A673 (cell line): ENCODE data around the gene TBC1D20. TPM values are rescaled to one million over a fixed set of nuclear protein-coding genes. Genes with fewer than 3 reads are reported as not detected.

Source experiments
- BruUV-seq: library from RNA; stranded (reverse); fragments of 400-500 nt; replicated peaks from 2 replicates; lab custom pipeline; 2021; lab: Mats Ljungman, UMichigan
- CTCF ChIA-PET: fragments of 300-600 bp; sonication (Branson Sonifier 250); formaldehyde crosslinking; loops from one replicate; lab custom pipeline; 2022; ENCODE audit warnings: antibody characterized with exemption; lab: Charles Lee
- POLR2A ChIA-PET: fragments of 300-600 bp; sonication (Branson Sonifier 250); formaldehyde crosslinking; loops from one replicate; lab custom pipeline; 2022; ENCODE audit warnings: antibody characterized with exemption; ENCODE audit not compliant: low non-redundant PET; lab: Charles Lee
- DNase-seq: peaks from one replicate; pipeline ENCODE4 v3.0.0-alpha.2; 2015; ENCODE audit warnings: low spot score
- H3K27ac ChIP-seq: fragments of 200-600 bp; sonication (generic); 2 replicates; pipeline ENCODE4 v1.5.1; 2016; ENCODE audit warnings: mixed run types, low read depth, mild to moderate bottlenecking, mixed read lengths, antibody characterized with exemption, low read length; ENCODE audit not compliant: poor library complexity, severe bottlenecking
- H3K27me3 ChIP-seq: fragments of 200-600 bp; sonication (generic); replicated peaks from 2 replicates; pipeline ENCODE4 v1.6.1; 2017; ENCODE audit warnings: mixed run types, low read depth, mild to moderate bottlenecking, mixed read lengths, antibody characterized with exemption, low read length; ENCODE audit not compliant: insufficient read depth, poor library complexity
- H3K36me3 ChIP-seq: fragments of 200-600 bp; sonication (generic); 2 replicates; pipeline ENCODE4 v1.6.1; 2016; ENCODE audit warnings: mixed run types, mild to moderate bottlenecking, mixed read lengths, antibody characterized with exemption, low read length; ENCODE audit not compliant: insufficient read depth, poor library complexity, severe bottlenecking
- H3K4me1 ChIP-seq: fragments of 200-600 bp; sonication (generic); 2 replicates; pipeline ENCODE4 v1.6.1; 2017; ENCODE audit warnings: mixed run types, mild to moderate bottlenecking, mixed read lengths, antibody characterized with exemption, low read length; ENCODE audit not compliant: insufficient read depth, poor library complexity, severe bottlenecking
- H3K4me3 ChIP-seq: fragments of 200-600 bp; sonication (generic); 2 replicates; pipeline ENCODE4 v1.5.1; 2016; ENCODE audit warnings: low read depth, mixed run types, mild to moderate bottlenecking, mixed read lengths, low read length; ENCODE audit not compliant: poor library complexity, severe bottlenecking
- H3K9me3 ChIP-seq: fragments of 200-600 bp; sonication (generic); 2 replicates; pipeline ENCODE4 v1.6.1; 2016; ENCODE audit warnings: mixed run types, low read depth, mild to moderate bottlenecking, mixed read lengths, antibody characterized with exemption, low read length; ENCODE audit not compliant: poor library complexity, severe bottlenecking
- EZH2 ChIP-seq: fragments of 200-600 bp; sonication (generic); IDR thresholded peaks from 2 replicates; pipeline ENCODE4 v1.6.1; 2017; ENCODE audit warnings: borderline replicate concordance, low read depth, mild to moderate bottlenecking, mixed read lengths, antibody characterized with exemption, low read length; ENCODE audit not compliant: poor library complexity, severe bottlenecking
- intact Hi-C: fragments of 100-400 bp; cut with micrococcal nuclease; formaldehyde crosslinking; loops from one replicate; pipeline ENCODE4 v1.10.0; 2022; ENCODE audit not compliant: unreplicated experiment
- total RNA-seq: library from RNA; stranded (reverse); gene quantifications from 2 replicates; pipeline ENCODE4 v1.2.3, GENCODE V29; 2021
- TF ChIP-seq, protein P1 (sequence below): fragments of 300-800, 200-600 bp; sonication (generic); conservative IDR thresholded peaks from 2 replicates; pipeline ENCODE4 v1.5.1; 2017; ENCODE audit warnings: low read depth, mild to moderate bottlenecking, antibody characterized with exemption, low read length, moderate library complexity, mixed read lengths

Gene TBC1D20
- total RNA-seq, 1 experiment from 2014 or later = 34.3 TPM

DNA sequence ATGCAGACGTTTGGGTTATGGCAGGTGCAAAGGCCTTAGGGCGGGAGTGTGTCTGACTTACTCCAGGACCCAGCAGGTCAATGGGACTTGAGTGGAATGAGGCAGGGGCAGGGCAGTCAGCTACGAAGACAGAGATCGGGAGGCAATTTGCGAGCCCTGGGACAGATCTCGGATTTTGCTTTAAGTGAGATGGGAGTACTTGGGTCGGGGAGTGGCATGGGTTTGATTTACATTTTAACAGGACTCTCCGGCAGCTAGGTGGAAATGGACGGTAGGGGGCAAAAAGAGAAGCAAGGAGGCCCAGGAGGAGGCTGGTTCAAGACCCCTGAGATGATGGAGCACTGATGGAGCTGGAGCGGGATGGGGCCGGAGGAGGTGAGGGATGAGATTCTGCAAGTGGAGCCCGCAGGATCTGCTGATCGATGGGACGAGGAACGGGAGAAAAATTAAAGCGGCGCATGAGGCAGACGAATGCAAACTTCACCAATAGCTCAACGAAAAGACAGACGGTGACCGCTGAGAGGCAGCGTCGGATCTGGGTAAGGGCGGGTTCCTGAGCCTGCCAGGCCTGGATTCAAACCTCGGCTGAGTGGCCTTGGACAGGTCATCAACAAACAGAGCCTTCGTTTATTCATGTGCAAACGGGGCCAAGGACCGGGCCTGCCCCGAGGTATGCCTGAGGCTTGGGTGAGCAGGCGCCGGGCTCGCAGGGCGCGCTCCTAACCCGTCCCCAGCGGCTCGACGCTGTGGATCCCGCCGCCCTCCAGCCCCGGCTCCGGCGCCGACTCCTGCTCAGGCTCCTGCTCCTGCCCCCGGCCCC lies 55.0 kb downstream of the TBC1D20 start:
- H3K9me3 ChIP-seq = peaks cover 6% of the 10 kb centered on the region
- TF ChIP-seq, protein P1, sequence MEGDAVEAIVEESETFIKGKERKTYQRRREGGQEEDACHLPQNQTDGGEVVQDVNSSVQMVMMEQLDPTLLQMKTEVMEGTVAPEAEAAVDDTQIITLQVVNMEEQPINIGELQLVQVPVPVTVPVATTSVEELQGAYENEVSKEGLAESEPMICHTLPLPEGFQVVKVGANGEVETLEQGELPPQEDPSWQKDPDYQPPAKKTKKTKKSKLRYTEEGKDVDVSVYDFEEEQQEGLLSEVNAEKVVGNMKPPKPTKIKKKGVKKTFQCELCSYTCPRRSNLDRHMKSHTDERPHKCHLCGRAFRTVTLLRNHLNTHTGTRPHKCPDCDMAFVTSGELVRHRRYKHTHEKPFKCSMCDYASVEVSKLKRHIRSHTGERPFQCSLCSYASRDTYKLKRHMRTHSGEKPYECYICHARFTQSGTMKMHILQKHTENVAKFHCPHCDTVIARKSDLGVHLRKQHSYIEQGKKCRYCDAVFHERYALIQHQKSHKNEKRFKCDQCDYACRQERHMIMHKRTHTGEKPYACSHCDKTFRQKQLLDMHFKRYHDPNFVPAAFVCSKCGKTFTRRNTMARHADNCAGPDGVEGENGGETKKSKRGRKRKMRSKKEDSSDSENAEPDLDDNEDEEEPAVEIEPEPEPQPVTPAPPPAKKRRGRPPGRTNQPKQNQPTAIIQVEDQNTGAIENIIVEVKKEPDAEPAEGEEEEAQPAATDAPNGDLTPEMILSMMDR = peak; percentile 41; the same call in 1 of the 2 replicates
- no peak for TF ChIP-seq EZH2
- peak overlapping the region; percentile 100 for H3K4me3 ChIP-seq
- intact Hi-C loops = loop anchor here (1.0 kb wide), 1 partner anchor 46 kb away; no protein-coding TSS in a partner anchor
- no peaks in the 10 kb centered on the region for H3K27me3 ChIP-seq
- BruUV-seq = no TSS peak
- ChIA-PET CTCF (interaction anchor here (0.6 to 1.0 kb wide), 2 partner anchors 53 to 56 kb away, joined by 3 read pairs; no protein-coding TSS in a partner anchor), POLR2A (interaction anchor here (0.6 to 0.9 kb wide), 4 partner anchors 17 to 71 kb away, joined by 3 to 13 read pairs (median 8); no protein-coding TSS in a partner anchor)
- peak overlapping the region; percentile 52 for H3K27ac ChIP-seq
- peak; percentile 86 for DNase-seq
- peaks cover 9% of the 10 kb centered on the region for H3K4me1 ChIP-seq
- H3K36me3 ChIP-seq = peaks cover 16% of the 10 kb centered on the region

DNA sequence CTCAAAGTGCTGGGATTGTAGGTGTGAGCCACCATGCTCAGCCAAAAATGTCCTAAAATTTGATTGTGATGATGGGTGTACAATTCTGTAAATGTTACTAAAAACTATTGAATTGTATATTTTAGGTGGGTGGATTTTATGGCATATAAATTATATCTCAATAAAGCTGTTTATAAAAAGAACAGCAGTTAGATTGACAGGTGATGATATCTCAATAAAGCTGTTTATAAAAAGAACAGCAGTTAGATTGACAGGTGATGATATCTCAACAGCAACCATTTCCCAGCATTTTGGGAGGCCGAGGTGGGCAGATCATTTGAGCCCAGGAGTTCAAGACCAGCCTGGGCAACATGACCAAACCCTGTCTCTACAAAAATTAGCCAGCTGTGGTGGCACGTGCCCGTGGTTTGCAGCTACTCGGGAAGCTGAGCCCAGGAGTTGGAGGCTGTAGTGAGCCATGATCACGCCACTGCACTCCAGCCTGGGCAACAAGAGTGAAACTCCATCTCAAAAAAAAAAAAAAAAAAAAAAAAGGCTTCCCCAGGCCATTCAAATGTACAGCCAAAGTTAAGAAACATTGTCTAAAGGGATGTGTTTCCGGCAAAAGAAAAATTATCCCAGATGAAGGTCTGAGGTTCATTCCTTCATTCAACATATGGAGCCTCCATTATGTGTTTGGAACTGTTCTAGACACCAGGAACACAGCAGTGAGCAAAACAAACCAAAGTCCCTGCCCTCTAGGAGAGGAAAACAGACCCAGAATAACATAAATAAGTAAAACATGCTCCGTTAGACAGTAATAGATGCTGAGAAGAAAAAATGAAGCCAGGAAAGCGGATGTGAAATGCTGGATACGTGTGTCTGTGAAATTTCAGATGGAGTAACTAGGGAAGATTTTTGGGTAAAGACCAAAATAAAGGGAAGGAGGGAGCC lies 55.9 kb downstream of the TBC1D20 start:
- POLR2A ChIA-PET = no interaction called here
- no peaks in the 10 kb centered on the region for H3K27me3 ChIP-seq
- peaks cover 8% of the 10 kb centered on the region for H3K36me3 ChIP-seq
- no peaks in the 10 kb centered on the region for H3K9me3 ChIP-seq
- BruUV-seq = TSS peak; percentile 62
- H3K4me3 ChIP-seq = peak overlapping the region; percentile 100
- no peak for DNase-seq
- intact Hi-C loops = loop anchor here (1.0 kb wide), 1 partner anchor 45 kb away; no protein-coding TSS in a partner anchor
- TF ChIP-seq EZH2 = no peak
- TF ChIP-seq, protein P1 = no peak
- H3K4me1 ChIP-seq = peaks cover 9% of the 10 kb centered on the region
- no peak overlapping the region for H3K27ac ChIP-seq
- CTCF ChIA-PET = interaction anchor here (1.0 kb wide), 1 partner anchor 52 kb away, joined by 3 read pairs; no protein-coding TSS in a partner anchor

DNA sequence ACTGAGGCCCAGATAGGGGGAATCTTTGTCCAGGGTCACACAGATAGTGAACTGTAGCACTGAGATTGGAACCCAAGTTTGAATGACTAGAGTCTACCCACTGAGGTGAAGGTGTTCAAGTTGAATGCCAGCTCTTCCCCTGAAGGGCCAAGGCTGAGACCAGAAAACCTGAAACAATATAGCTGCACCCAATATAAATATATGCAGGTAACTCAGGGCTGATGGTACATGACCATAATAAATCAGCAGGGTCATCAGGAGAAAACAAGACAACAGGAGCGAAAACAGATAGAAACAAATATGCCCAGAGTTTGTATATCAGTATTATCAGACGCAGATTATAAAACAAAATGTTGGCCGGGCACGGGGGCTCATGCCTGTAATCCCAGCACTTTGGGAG lies 58.2 kb downstream of the TBC1D20 start:
- intact Hi-C loops = no loop called here
- POLR2A ChIA-PET = no interaction called here
- TF ChIP-seq, protein P1 = no peak
- no peak for TF ChIP-seq EZH2
- CTCF ChIA-PET = no interaction called here
- Histone ChIP-seq H3K27me3 (no peaks in the 10 kb centered on the region), H3K27ac (no peak overlapping the region), H3K36me3 (no peaks in the 10 kb centered on the region), H3K9me3 (no peaks in the 10 kb centered on the region), H3K4me1 (peaks cover 18% of the 10 kb centered on the region), H3K4me3 (no peak overlapping the region)
- no peak for DNase-seq
- no TSS peak for BruUV-seq
